Measurements from ENCODE around the gene ANKS1A. TPM values are rescaled to one million over a fixed set of nuclear protein-coding genes. Genes with fewer than 3 reads are reported as not detected.

ANKS1A gene
- polyA plus RNA-seq, 3 donors: 1.7 to 8.0 (median 3.1) TPM

DNA sequence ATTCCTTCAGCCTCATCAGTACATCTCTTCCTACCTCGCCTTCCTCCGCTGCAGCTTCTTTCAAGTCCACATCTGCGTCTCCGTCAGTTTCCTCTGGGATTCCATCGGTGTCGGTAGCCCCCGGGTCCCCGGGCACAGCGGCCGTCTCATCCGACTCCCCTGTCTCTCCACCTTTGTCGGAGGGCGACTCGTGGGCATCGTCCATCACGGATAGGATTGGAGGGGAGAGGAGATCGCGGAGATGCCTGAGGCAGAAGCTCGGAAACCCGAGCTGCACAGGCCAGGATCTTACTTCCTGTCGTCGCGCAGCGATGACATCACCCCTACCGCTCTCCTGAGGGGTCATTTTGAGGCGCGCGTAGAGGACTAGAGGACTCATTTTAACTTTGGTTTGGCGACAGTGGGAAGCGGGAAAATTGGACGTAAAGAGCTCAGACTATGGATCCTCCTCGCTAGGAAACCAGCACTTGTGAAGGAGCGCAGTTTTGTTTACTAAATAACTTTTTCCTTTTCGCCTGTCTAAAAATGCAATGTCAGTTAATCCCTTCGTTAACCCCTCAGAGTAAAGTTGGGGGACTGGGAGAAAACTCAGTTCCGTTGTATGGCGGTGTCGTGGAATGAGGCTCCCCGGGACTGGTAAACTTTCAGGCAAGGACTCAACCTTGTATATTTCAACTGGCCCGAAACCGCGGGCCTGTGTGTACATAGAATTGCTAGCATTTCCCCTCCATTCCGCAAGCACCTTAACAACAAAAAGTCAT, 1.1 kb upstream of the ANKS1A start, which contains the start of gene TAF11:
Gene TAF11, minus strand, starts transcription at position 290 of the 761 bp plus-strand sequence. Its CDS starts 85 bp downstream, at position 205.
- Histone ChIP-seq H3K79me2 (ENCODE audit: insufficient read depth, low read length) (peaks cover 83% of the 10 kb centered on the region), H3K27me3 (ENCODE audit: control insufficient read depth in 2 of 2, insufficient read depth in 2 of 2, low read length in 2 of 2) (no peaks in the 10 kb centered on the region), H4K20me1 (ENCODE audit: insufficient read depth, low read length) (peaks cover 8% of the 10 kb centered on the region), H3K36me3 (replicated peaks in 1 of 2; ENCODE audit: control insufficient read depth in 1 of 2, insufficient read depth in 2 of 2, low read length in 2 of 2) (peaks cover 3 to 17% of the 10 kb centered on the region in 2 donors), H3K9me3 (replicated peaks in 1 of 2; ENCODE audit: control insufficient read depth in 1 of 2, insufficient read depth in 1 of 2, low read length in 2 of 2) (no peaks in the 10 kb centered on the region), H3K27ac (ENCODE audit: low read depth in 1 of 2, low read length in 2 of 2) (peak within 1 kb of the TSS; percentile 83 to 90), H2AFZ (ENCODE audit: insufficient read depth, low read depth, low read length, poor library complexity, severe bottlenecking) (peak within 1 kb of the TSS; percentile 86), H3K9ac (ENCODE audit: insufficient read depth, low read length, poor library complexity, severe bottlenecking) (peak within 1 kb of the TSS; percentile 82), H3K4me3 (replicated peaks in 1 of 3; ENCODE audit: low read depth in 2 of 3, low read length in 3 of 3) (peak within 1 kb of the TSS; percentile 84 to 97 (median 96)), H3K4me2 (replicated peaks; ENCODE audit: extremely low read depth, low read length, poor library complexity, severe bottlenecking) (peak within 1 kb of the TSS; percentile 98), H3K4me1 (ENCODE audit: control insufficient read depth in 1 of 2, insufficient read depth in 2 of 2, low read length in 2 of 2) (peaks cover 26 to 41% of the 10 kb centered on the region in 2 donors)
- H3K4me1 Mint-ChIP-seq: peaks cover 33% of the 10 kb centered on the region
- H3K27me3 Mint-ChIP-seq (ENCODE audit: low read depth in 3 of 3): no peaks in the 10 kb centered on the region
- peaks cover 0 to 5% (median 0%) of the 10 kb centered on the region in 7 donors for H3K9me3 Mint-ChIP-seq
- H3K27ac Mint-ChIP-seq: peak within 1 kb of the TSS; percentile 98 to 100 (median 98)
- WGBS (ENCODE audit: insufficient coverage): 0% methylated on average over 18 of the region's 43 CpGs
- H3K4me3 Mint-ChIP-seq: peak within 1 kb of the TSS; percentile 99
- intact Hi-C loops (cut with micrococcal nuclease): loop anchor here (2.0 to 10.0 kb wide), 4 partner anchors 93 to 157 kb away; partner anchors contain the start of genes SNRPC (in 2 of the 2) and BLTP3A (in 1 of the 2)
- TF ChIP-seq, protein P1, sequence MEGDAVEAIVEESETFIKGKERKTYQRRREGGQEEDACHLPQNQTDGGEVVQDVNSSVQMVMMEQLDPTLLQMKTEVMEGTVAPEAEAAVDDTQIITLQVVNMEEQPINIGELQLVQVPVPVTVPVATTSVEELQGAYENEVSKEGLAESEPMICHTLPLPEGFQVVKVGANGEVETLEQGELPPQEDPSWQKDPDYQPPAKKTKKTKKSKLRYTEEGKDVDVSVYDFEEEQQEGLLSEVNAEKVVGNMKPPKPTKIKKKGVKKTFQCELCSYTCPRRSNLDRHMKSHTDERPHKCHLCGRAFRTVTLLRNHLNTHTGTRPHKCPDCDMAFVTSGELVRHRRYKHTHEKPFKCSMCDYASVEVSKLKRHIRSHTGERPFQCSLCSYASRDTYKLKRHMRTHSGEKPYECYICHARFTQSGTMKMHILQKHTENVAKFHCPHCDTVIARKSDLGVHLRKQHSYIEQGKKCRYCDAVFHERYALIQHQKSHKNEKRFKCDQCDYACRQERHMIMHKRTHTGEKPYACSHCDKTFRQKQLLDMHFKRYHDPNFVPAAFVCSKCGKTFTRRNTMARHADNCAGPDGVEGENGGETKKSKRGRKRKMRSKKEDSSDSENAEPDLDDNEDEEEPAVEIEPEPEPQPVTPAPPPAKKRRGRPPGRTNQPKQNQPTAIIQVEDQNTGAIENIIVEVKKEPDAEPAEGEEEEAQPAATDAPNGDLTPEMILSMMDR (IDR thresholded peaks at IDR 0.05): no peak
- peaks cover 15 to 20% of the 10 kb centered on the region in 2 donors for H3K36me3 Mint-ChIP-seq
- peak; percentile 89 to 93 (median 89) for DNase-seq

DNA sequence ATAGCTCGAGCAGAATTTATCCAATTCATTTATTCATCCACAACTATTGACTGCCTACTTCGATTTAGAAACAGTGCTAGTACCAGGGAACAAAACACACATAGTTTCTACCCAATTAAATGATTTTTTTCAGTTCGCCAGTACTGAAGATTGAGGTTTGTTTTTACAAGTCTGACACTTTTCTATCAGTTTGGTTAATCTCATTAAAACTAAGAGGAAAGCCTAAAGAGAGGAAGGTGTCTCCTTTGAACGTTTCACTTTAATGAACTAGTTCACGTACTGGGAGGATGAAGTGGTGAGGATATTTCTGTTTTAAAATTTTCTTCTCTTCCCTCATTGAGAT, 570 bp upstream of the ANKS1A start:
- Histone ChIP-seq H3K27me3 (ENCODE audit: control insufficient read depth in 2 of 2, insufficient read depth in 2 of 2, low read length in 2 of 2) (no peaks in the 10 kb centered on the region), H3K79me2 (ENCODE audit: insufficient read depth, low read length) (peaks cover 83% of the 10 kb centered on the region), H3K27ac (ENCODE audit: low read depth in 1 of 2, low read length in 2 of 2) (peak overlapping the region; percentile 83 to 90), H2AFZ (ENCODE audit: insufficient read depth, low read depth, low read length, poor library complexity, severe bottlenecking) (peak overlapping the region; percentile 86), H3K36me3 (replicated peaks in 1 of 2; ENCODE audit: control insufficient read depth in 1 of 2, insufficient read depth in 2 of 2, low read length in 2 of 2) (peaks cover 3 to 12% of the 10 kb centered on the region in 2 donors), H3K9ac (ENCODE audit: insufficient read depth, low read length, poor library complexity, severe bottlenecking) (peak overlapping the region; percentile 82), H3K4me2 (replicated peaks; ENCODE audit: extremely low read depth, low read length, poor library complexity, severe bottlenecking) (peak overlapping the region; percentile 98), H4K20me1 (ENCODE audit: insufficient read depth, low read length) (peaks cover 14% of the 10 kb centered on the region), H3K4me1 (ENCODE audit: control insufficient read depth in 1 of 2, insufficient read depth in 2 of 2, low read length in 2 of 2) (peaks cover 26 to 41% of the 10 kb centered on the region in 2 donors), H3K9me3 (replicated peaks in 1 of 2; ENCODE audit: control insufficient read depth in 1 of 2, insufficient read depth in 1 of 2, low read length in 2 of 2) (no peaks in the 10 kb centered on the region), H3K4me3 (replicated peaks in 1 of 3; ENCODE audit: low read depth in 2 of 3, low read length in 3 of 3) (peak overlapping the region; percentile 84 to 97 (median 96))
- peak overlapping the region; percentile 99 for H3K4me3 Mint-ChIP-seq
- peaks cover 10 to 19% of the 10 kb centered on the region in 2 donors for H3K36me3 Mint-ChIP-seq
- WGBS (ENCODE audit: insufficient coverage): no CpG with 5 or more reads among the region's 5 CpGs
- H3K27ac Mint-ChIP-seq: peak overlapping the region; percentile 98 to 100 (median 98)
- TF ChIP-seq, protein P1 (IDR thresholded peaks at IDR 0.05): no peak
- intact Hi-C loops (cut with micrococcal nuclease): loop anchor here (2.0 to 10.0 kb wide), 4 partner anchors 94 to 156 kb away; partner anchors contain the start of genes SNRPC (in 2 of the 2) and BLTP3A (in 1 of the 2)
- peaks cover 34% of the 10 kb centered on the region for H3K4me1 Mint-ChIP-seq
- peaks cover 0 to 5% (median 0%) of the 10 kb centered on the region in 7 donors for H3K9me3 Mint-ChIP-seq
- no peaks in the 10 kb centered on the region for H3K27me3 Mint-ChIP-seq (ENCODE audit: low read depth in 3 of 3)
- no peak for DNase-seq

Measured in CD14-positive monocyte (primary cell).